Measurements from ENCODE around the gene MYO9B. TPM values are rescaled to one million over a fixed set of nuclear protein-coding genes. Genes with fewer than 3 reads are reported as not detected.
"Not testable (repeated sequence)": the region's sequence is repeated elsewhere in the genome, so short reads cannot be mapped to it uniquely, and the experiment has no call there.

Gene MYO9B
- total RNA-seq, 1 donor from 2014 or later = 137 TPM

DNA sequence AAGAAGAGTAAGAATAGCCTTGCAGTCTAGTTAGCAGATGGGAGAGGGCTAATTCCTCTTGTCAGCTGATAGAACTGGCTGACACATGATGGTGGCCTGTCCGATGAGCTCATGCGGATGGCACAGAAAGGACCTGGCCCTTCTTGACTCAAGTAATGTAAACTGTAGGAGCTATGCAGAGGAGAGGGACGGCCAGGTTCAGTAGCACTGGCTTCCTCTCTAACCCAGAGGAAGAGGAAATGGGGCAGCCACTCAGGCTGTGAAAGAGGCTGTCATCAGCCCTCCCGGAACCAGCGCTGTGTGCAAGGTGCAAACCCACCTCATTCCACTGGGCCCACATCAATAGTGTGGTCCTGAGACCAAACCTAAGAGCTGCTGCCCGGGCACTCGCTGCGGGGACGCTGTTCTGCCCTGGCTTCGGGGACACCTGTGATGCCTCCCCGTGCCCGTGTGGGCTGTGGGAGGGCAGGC lies 108.8 kb downstream of the MYO9B start:
- peak; percentile 69 for ATAC-seq
- Histone ChIP-seq H3K9me3 (no peaks in the 10 kb centered on the region), H3K4me1 (peaks cover 4% of the 10 kb centered on the region), H3K27me3 (no peaks in the 10 kb centered on the region), H3K27ac (peak overlapping the region; percentile 14), H3K36me3 (peaks cover 82% of the 10 kb centered on the region), H3K4me3 (no peak overlapping the region)
- intact Hi-C loops (cut with DNase I) = no loop called here
- DNase-seq = no peak
- TF ChIP-seq, protein P1, sequence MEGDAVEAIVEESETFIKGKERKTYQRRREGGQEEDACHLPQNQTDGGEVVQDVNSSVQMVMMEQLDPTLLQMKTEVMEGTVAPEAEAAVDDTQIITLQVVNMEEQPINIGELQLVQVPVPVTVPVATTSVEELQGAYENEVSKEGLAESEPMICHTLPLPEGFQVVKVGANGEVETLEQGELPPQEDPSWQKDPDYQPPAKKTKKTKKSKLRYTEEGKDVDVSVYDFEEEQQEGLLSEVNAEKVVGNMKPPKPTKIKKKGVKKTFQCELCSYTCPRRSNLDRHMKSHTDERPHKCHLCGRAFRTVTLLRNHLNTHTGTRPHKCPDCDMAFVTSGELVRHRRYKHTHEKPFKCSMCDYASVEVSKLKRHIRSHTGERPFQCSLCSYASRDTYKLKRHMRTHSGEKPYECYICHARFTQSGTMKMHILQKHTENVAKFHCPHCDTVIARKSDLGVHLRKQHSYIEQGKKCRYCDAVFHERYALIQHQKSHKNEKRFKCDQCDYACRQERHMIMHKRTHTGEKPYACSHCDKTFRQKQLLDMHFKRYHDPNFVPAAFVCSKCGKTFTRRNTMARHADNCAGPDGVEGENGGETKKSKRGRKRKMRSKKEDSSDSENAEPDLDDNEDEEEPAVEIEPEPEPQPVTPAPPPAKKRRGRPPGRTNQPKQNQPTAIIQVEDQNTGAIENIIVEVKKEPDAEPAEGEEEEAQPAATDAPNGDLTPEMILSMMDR (IDR thresholded peaks at IDR 0.05) = no peak

- ATAC-seq (no peak), DNase-seq (no peak)
- TF ChIP-seq, protein P1 (IDR thresholded peaks at IDR 0.05) = no peak
- Histone ChIP-seq H3K36me3 (peaks cover 94% of the 10 kb centered on the region), H3K27me3 (no peaks in the 10 kb centered on the region), H3K4me1 (peaks cover 4% of the 10 kb centered on the region), H3K9me3 (no peaks in the 10 kb centered on the region), H3K4me3 (no peak overlapping the region), H3K27ac (no peak overlapping the region)
- intact Hi-C loops (cut with DNase I) = no loop called here
These were observed 110.0 kb downstream of the MYO9B start for GRCh38 chr19:17185590-17185989.

- H3K9me3 ChIP-seq; DNase-seq; ATAC-seq; H3K4me1 ChIP-seq; intact Hi-C loops (cut with DNase I); H3K4me3 ChIP-seq; H3K27ac ChIP-seq; H3K27me3 ChIP-seq: not testable (repeated sequence)
- H3K36me3 ChIP-seq = peaks cover 90% of the 10 kb centered on the region
These were observed 116.2 kb downstream of the MYO9B start for GRCh38 chr19:17191736-17192135.

DNA sequence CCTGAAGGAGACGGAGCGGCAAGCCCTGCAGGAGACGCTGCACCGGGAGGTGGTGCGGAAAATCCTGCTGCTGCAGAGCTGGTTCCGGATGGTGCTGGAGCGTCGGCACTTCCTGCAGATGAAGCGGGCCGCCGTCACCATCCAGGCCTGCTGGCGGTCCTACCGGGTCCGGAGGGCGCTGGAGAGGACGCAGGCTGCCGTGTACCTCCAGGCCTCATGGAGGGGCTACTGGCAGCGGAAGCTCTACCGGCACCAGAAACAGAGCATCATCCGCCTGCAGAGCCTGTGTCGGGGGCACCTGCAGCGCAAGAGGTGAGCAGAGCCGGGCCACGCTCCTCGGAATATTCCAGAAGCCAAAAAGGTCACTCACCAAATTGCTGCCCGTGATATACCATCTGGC lies 117.2 kb downstream of the MYO9B start:
- Histone ChIP-seq H3K9me3 (no peaks in the 10 kb centered on the region), H3K36me3 (peaks cover 80% of the 10 kb centered on the region), H3K4me1 (no peaks in the 10 kb centered on the region), H3K27ac (no peak overlapping the region), H3K27me3 (no peaks in the 10 kb centered on the region), H3K4me3 (no peak overlapping the region)
- ATAC-seq = no peak
- TF ChIP-seq, protein P1 (IDR thresholded peaks at IDR 0.05) = no peak
- no peak for DNase-seq
- intact Hi-C loops (cut with DNase I) = no loop called here

GRCh38 chr19:17194608-17195007 lies 119.0 kb downstream of the MYO9B start:
- ATAC-seq (no peak), DNase-seq (no peak)
- intact Hi-C loops (cut with DNase I) = no loop called here
- Histone ChIP-seq H3K27me3 (no peaks in the 10 kb centered on the region), H3K4me3 (no peak overlapping the region), H3K9me3 (no peaks in the 10 kb centered on the region), H3K27ac (no peak overlapping the region), H3K36me3 (peaks cover 78% of the 10 kb centered on the region), H3K4me1 (no peaks in the 10 kb centered on the region)
- TF ChIP-seq, protein P1 (IDR thresholded peaks at IDR 0.05) = no peak

- DNase-seq (no peak), ATAC-seq (no peak)
- intact Hi-C loops (cut with DNase I) = no loop called here
- peaks cover 76% of the 10 kb centered on the region for H3K36me3 ChIP-seq
- H3K4me1 ChIP-seq = no peaks in the 10 kb centered on the region
- TF ChIP-seq, protein P1 (IDR thresholded peaks at IDR 0.05) = no peak
- no peak overlapping the region for H3K4me3 ChIP-seq
- no peaks in the 10 kb centered on the region for H3K9me3 ChIP-seq
- H3K27me3 ChIP-seq = no peaks in the 10 kb centered on the region
- H3K27ac ChIP-seq = no peak overlapping the region
These were observed 119.5 kb downstream of the MYO9B start for GRCh38 chr19:17195106-17195505.
